NOMO-1 treated with DMSO at 0.1 percent for 48 hours (cell line): Measurements from ENCODE around the gene BRCA1.
"Not testable (repeated sequence)": the region's sequence is repeated elsewhere in the genome, so short reads cannot be mapped to it uniquely, and the experiment has no call there.

Experiments used
- DNase-seq: peaks from one replicate; lab custom pipeline; 2025; ENCODE audit not compliant: unreplicated experiment; lab: John Stamatoyannopoulos, UW

Gene BRCA1

DNA sequence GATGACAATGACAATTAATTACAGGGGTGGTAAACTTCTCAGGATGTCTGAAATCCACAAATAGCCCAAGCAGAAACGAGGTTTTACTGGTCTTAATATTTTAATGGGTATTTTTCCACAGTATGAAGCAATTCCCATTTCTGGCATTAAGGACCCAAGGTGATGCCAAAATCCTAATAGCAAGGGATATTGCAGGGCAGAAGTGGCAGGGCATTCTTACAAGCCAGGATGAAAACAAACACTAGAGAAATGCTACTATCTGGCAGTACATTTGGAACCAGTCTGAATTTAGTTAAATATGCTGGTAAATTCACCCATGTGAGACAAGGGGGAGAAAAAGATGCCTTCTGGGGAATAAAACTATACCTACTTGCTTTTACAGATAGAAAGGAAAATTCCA lies 54.9 kb downstream of the BRCA1 start:
- DNase-seq, result no peak

DNA sequence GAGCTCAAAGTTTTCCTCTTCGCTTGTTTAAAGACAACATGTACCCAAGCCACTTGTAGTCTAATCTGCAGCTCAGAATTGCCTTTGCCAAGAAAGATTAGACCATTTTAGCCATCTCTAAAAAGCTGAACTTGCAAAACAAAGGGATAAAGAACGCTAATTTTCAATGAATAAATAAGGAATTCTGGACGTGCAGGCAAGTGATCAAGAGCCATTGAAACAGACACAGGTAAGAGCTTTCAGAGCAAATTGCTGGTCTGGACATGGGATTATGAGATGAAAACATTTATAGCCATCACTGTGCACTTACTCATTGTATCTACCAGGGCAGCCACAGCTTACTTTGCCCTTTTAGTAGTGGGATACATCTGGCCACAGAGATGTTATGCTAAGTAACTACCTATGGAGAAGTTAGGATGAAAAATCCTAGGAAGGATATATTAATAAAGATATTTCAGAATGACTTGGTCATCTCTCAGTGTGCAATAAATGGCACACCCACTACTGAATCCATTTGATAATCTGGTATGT lies 55.7 kb downstream of the BRCA1 start:
- no peak for DNase-seq

DNA sequence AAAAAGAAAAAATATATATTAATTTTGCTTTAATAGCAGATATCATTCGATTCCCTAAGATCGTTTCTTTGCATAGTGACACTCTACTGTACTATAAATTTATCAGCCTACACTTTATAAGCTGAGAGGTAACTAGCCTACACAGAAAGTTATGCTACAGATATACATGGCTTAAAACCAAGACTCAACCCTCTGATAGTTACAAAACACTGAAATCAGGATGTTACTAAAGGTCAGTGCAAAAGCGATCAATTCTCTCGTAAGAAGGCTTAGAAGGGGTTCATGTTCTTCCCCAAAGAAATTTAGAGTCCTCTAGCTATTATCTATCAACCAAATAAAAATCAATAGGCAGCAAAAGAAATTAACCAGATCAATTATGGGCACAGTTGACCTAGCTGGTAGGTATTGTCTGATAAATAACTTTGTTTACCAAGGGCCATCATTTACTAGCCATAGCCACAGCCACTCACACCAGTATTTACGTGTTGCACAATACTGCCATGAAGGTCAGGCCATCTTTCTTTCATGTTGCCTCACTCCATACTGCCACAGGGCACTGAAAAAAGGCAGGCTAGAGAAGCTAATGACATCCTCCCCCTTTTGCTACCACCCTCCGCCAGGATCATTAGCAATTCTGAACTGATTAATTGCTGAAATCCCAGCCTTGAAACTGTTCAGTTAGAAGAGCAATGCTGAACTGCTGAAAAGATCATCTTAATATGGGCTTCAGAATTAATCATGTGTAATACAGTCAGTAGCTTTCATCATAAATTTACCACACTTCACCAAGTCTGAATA lies 56.4 kb downstream of the BRCA1 start:
- no peak for DNase-seq

GRCh38 chr17:43062984-43063638 lies 62.1 kb downstream of the BRCA1 start:
- no peak for DNase-seq

GRCh38 chr17:43056051-43056450 lies 69.1 kb downstream of the BRCA1 start:
- DNase-seq, result no peak

DNA sequence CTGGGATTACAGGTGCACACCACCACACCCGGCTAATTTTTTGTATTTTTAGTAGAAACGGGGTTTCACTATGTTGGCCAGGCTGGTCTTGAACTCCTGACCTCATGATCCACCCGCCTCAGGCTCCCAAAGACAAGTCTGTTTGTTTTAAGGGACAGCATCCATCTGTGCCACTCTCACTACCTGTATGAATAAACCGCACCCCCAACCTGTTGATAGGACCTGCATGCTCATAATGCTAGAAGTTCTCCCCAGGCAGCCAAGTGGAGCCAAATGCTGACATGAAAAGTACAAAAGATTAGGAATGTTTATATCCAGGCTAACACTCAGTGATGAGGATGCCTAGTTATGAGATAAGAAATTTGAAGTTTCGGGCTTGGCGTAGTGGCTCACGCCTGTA lies 72.2 kb downstream of the BRCA1 start:
- not testable (repeated sequence) for DNase-seq

GRCh38 chr17:43051969-43052368 lies 73.2 kb downstream of the BRCA1 start:
- no peak for DNase-seq

DNA sequence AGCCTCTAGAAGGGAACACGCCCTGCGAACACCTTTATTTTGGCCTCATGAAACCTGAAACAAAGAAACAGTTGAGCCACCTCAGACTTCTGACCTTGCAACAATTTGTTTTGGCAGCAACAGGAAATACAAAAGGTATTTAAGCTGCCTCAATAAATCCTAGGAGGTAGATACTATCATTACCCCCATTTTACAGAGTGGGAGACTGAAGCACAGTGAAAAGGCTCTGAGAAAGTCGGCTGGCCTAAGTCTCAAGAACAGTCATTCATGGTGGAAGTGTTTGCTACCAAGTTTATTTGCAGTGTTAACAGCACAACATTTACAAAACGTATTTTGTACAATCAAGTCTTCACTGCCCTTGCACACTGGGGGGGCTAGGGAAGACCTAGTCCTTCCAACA lies 81.1 kb downstream of the BRCA1 start:
- DNase-seq, result no peak

DNA sequence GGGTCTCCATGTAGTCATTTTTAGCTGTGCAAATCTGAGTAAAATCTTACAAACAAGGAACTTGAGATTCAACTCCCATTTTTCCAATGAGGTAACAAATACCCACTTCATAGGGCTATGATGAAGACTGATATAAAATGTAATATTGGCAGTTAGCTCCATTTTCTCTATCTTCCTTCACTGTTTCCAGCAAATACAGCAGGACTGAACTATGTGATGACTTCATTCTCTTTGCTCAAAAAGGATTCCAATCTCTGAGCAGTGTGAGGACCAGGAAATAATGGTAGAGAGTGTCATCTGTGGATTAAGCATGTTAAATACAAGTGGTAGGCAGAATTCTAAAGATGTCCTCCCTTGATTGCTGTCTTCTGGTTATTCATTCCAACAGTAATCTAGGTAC lies 81.9 kb downstream of the BRCA1 start:
- no peak for DNase-seq

DNA sequence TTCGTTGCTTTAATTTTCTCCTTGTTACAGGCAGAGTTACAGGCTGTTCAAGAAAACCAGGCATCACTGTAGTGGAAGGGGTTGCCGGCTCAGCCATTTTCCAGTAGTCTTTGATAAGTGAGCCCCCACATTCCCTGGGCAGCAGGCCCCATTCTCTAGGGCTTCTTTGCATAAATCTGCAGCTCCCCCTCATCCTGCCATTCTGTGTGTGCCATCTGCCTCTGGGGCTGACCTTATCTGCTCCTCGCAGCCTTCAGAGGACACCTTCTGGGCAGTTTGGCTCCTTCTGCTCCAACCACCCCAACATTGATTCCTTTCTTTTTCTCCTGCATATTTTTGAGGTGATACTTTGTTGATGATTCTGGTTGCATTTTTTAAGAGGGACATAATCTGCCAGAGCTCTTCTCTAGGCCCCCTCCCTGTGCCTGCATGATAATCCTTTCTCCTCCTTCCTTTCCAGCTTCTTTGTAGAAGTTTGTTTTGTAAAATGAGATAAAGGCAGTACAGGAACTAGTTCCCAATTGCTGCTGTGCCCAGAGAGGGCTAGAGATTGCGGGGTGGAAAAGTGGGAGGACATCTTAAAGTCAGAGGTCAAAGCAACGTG lies 83.0 kb downstream of the BRCA1 start:
- DNase-seq, result no peak

GRCh38 chr17:43040655-43041054 lies 84.5 kb downstream of the BRCA1 start:
- no peak for DNase-seq

DNA sequence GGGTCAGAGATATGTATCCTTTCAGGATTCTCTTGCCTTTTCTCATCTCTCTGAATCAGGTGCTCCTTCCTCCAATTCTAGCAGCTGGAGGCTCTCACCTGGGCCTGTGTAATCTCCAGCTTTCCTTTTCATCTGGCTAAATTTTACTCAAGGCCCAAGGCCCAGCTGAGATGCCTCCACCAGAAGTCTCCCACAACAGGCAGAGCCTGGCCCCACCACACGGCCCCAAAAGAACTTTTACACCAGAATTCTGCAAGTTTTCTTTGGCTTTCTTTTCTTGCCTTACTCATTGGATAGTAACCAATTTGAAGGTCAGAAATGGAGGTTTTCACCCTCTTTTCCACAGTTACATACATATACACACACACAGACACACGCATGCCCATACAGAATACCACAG lies 85.5 kb downstream of the BRCA1 start:
- no peak for DNase-seq

GRCh38 chr17:43034894-43035293 lies 90.3 kb downstream of the BRCA1 start:
- no peak for DNase-seq

DNA sequence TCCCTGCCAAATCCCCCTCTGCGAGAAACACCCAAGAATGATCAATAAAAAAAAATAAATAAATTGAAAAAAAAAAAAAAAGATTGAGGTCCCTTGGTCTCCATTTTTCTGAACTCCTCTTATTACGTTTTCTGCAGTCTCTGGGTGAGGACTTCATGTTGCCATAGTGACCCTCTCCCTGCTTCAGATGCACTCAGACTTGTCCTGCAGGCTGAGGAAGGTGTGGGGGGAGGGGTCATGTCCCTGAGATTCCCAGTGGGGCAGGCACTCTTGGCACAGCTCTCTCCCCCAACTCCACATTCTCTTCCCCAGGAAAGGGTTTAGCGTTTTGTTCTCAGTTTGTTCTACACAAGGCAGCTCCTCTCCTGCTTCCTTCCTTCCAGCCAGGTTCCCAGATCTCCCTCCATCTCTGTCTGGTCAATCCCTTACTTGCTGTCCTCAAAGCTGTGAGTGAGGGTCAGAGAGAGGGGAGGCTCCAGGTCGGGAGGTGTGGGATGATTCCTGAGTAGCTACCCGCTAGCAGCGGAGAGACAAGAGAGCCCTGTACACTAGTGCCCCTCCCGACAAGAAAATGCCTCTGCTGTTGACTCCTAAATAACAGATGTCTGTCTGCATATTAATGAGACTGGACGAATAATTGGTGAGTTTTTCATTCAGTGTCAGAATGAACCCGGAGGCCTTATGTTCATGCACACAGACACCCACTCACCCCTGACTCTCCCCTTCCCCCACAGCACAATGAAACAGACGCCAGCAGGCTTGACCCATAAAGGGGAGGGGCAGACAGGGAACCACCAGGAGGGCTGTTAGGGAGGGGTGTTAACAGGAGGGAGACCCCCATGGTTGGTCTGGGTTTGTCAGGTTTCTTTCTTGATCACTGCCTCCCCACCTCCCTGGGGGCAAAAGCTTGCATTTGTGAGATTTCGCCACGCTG lies 90.9 kb downstream of the BRCA1 start:
- DNase-seq, result no peak

GRCh38 chr17:43031666-43032065 lies 93.5 kb downstream of the BRCA1 start:
- no peak for DNase-seq

GRCh38 chr17:43030137-43030767 lies 94.9 kb downstream of the BRCA1 start:
- DNase-seq, result no peak

- no peak for DNase-seq
These were observed 96.8 kb downstream of the BRCA1 start for GRCh38 chr17:43028221-43028861.

DNA sequence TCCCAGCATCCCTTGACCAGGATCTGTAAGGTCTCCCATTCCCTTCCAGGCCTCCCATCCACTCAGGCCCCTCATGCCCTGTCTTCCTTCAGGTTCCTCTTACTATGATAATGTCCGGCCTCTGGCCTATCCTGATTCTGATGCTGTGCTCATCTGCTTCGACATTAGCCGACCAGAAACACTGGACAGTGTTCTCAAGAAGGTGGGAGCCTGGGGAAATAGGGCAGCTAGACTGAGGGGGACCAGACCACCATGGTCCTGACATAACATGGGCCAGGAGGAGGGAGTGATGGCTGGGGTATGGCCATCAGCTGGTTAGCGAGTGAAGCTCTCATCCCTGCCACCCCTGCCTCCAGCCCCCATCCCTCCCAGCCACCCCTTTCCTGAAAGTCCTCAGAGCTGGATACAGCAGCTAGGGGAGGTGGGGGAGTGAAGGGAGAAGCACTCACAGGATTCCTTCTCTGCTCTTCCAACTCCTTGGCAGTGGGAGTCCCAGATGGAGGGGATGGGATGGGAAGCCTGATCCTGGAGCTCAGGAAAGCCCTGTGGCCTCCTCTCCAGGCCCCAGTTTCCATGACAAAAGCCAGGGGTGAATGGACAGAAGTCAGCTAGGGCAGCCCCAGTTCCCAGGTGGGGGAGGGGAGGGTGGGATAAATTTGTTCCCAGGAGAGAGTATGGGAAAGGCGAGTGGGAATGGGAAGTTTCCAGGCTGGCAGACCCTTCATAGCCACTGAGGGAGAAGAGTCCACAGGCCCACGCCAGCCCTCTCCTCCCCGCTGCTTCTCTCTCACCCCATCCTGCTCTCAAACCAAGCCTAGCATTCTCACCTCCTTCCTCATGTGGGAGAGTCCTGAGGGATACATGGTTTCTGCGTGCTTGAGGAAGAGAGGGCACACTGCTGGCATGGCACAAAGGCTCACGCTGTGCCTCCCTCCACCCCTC lies 97.8 kb downstream of the BRCA1 start:
- DNase-seq, result no peak

- no peak for DNase-seq
These were observed 98.6 kb downstream of the BRCA1 start for GRCh38 chr17:43026595-43026994.
